Gastrocnemius medialis (tissue), 4 donors: ENCODE results near the gene CSGALNACT2. TPM values are rescaled to one million over a fixed set of nuclear protein-coding genes. Genes with fewer than 3 reads are reported as not detected.
"Not testable (repeated sequence)": the region's sequence is repeated elsewhere in the genome, so short reads cannot be mapped to it uniquely, and the experiment has no call there.

Experiments
- ATAC-seq, 2 donors: fragments of 150-250 bp; one replicate each; pipeline ENCODE4 v1.9.1; 2016
- DNase-seq, 2 donors: peaks; one replicate each; pipeline ENCODE4 v3.0.0-alpha.2; 2019
- H3K27ac ChIP-seq, 4 donors: fragments of 200-600 bp; sonication (generic); 1 replicate in 1 of 4; 2 replicates in 3 of 4; pipeline ENCODE4 v1.5.1; 2016 to 2018; ENCODE audit warnings: mild to moderate bottlenecking in 2 of 4, moderate library complexity in 1 of 4
- H3K27me3 ChIP-seq, 3 donors: fragments of 200-600 bp; sonication (generic) in 2 of 3; 1 replicate in 1 of 3; 2 replicates in 2 of 3; pipeline versions ENCODE4 v1.5.1 to v1.6.0; 2016 to 2019; ENCODE audit warnings: mild to moderate bottlenecking in 1 of 3, moderate library complexity in 1 of 3
- H3K36me3 ChIP-seq, 2 donors: fragments of 200-600 bp; sonication (generic) in 1 of 2; one replicate each; pipeline ENCODE4 v1.5.1; 2017 to 2018
- H3K4me1 ChIP-seq, 2 donors: fragments of 200-600 bp; sonication (generic) in 1 of 2; one replicate each; pipeline ENCODE4 v1.5.1; 2016 to 2017; ENCODE audit warnings: mild to moderate bottlenecking in 2 of 2
- H3K4me3 ChIP-seq, 4 donors: fragments of 200-600 bp; sonication (generic) in 3 of 4; 1 replicate in 1 of 4; 2 replicates in 3 of 4; pipeline ENCODE4 v1.5.1; 2016 to 2019; ENCODE audit warnings: mild to moderate bottlenecking in 2 of 4
- H3K9me3 ChIP-seq, 3 donors: fragments of 200-600 bp; sonication (generic) in 2 of 3; 1 replicate in 1 of 3; 2 replicates in 2 of 3; pipeline ENCODE4 v1.5.1; 2016 to 2019
- POLR2A ChIP-seq, 2 donors: fragments of 450-650 bp; IDR thresholded peaks; one replicate each; pipeline ENCODE4 v1.6.1; 2017; ENCODE audit warnings: antibody characterized with exemption in 2 of 2, mild to moderate bottlenecking in 2 of 2, moderate library complexity in 2 of 2
- in situ Hi-C, 4 donors: fragments of 200-750 bp; cut with MboI; loops; one replicate each; pipeline versions ENCODE4 v1.15.0 to v1.8.0; 2017; ENCODE audit warnings: low sequenced_read_pairs in 4 of 4
- intact Hi-C: fragments of 100-400 bp; cut with DNase I; formaldehyde crosslinking; loops from one replicate; pipeline ENCODE4 v1.15.1; 2023; ENCODE audit warnings: low total_unique reads
- total RNA-seq, 4 donors: library from RNA; depleted of rRNA; stranded (reverse); fragments of >200 nt; gene quantifications; one replicate each; pipeline versions ENCODE4 v1.1.0 to v1.2.3, GENCODE V29; 2016
- TF ChIP-seq, protein P1 (sequence below), 5 experiments: fragments of 450-650 bp in 3 of 5; fragments of 200-600 bp in 2 of 5; sonication (generic) in 2 of 5; IDR thresholded peaks in 4 of 5; conservative IDR thresholded peaks in 1 of 5; 1 replicate in 4 of 5; 2 replicates in 1 of 5; pipeline ENCODE4 v1.5.1; 2016 to 2019; ENCODE audit warnings: antibody characterized with exemption in 5 of 5, mild to moderate bottlenecking in 3 of 5, moderate library complexity in 3 of 5

Gene CSGALNACT2
- total RNA-seq, 4 donors from 2014 or later: 12.3 to 17.3 (median 14.1) TPM

- H3K36me3 ChIP-seq: peaks cover 4 to 54% of the 10 kb centered on the region in 2 donors
- in situ Hi-C loops: no loop called here
Observed at GRCh38 chr10:43174969-43175368, 36.7 kb downstream of the CSGALNACT2 start.

GRCh38 chr10:43176271-43176670, 38.0 kb downstream of the CSGALNACT2 start:
- Histone ChIP-seq H3K9me3 (no peaks in the 10 kb centered on the region), H3K4me3 (no peak overlapping the region), H3K27ac (no peak overlapping the region), H3K27me3 (no peaks in the 10 kb centered on the region), H3K4me1 (no peaks in the 10 kb centered on the region), H3K36me3 (peaks cover 4 to 66% of the 10 kb centered on the region in 2 donors)
- DNase-seq: no peak
- TF ChIP-seq, protein P1, sequence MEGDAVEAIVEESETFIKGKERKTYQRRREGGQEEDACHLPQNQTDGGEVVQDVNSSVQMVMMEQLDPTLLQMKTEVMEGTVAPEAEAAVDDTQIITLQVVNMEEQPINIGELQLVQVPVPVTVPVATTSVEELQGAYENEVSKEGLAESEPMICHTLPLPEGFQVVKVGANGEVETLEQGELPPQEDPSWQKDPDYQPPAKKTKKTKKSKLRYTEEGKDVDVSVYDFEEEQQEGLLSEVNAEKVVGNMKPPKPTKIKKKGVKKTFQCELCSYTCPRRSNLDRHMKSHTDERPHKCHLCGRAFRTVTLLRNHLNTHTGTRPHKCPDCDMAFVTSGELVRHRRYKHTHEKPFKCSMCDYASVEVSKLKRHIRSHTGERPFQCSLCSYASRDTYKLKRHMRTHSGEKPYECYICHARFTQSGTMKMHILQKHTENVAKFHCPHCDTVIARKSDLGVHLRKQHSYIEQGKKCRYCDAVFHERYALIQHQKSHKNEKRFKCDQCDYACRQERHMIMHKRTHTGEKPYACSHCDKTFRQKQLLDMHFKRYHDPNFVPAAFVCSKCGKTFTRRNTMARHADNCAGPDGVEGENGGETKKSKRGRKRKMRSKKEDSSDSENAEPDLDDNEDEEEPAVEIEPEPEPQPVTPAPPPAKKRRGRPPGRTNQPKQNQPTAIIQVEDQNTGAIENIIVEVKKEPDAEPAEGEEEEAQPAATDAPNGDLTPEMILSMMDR (IDR thresholded peaks at IDR 0.05 in 4 of 5, conservative IDR thresholded peaks at IDR 0.05 in 1 of 5): no peak
- TF ChIP-seq POLR2A (IDR thresholded peaks at IDR 0.05): no peak
- intact Hi-C loops (no loop called here), in situ Hi-C loops (no loop called here)
- no peak for ATAC-seq

More at GRCh38 chr10:43174969-43175368, 36.7 kb downstream of the CSGALNACT2 start:
- no peak overlapping the region for H3K27ac ChIP-seq
- H3K27me3 ChIP-seq: no peaks in the 10 kb centered on the region
- DNase-seq: no peak
- TF ChIP-seq POLR2A (IDR thresholded peaks at IDR 0.05): no peak
- TF ChIP-seq, protein P1 (IDR thresholded peaks at IDR 0.05 in 4 of 5, conservative IDR thresholded peaks at IDR 0.05 in 1 of 5): no peak
- H3K4me1 ChIP-seq: no peaks in the 10 kb centered on the region
- intact Hi-C loops: no loop called here
- H3K4me3 ChIP-seq: no peak overlapping the region
- ATAC-seq: no peak
- no peaks in the 10 kb centered on the region for H3K9me3 ChIP-seq

GRCh38 chr10:43177595-43177994, 39.4 kb downstream of the CSGALNACT2 start:
- no peak for DNase-seq
- intact Hi-C loops (no loop called here), in situ Hi-C loops (no loop called here)
- Histone ChIP-seq H3K27ac (no peak overlapping the region), H3K9me3 (no peaks in the 10 kb centered on the region), H3K4me3 (no peak overlapping the region), H3K27me3 (no peaks in the 10 kb centered on the region), H3K4me1 (no peaks in the 10 kb centered on the region), H3K36me3 (peaks cover 4 to 74% of the 10 kb centered on the region in 2 donors)
- no peak for TF ChIP-seq POLR2A (IDR thresholded peaks at IDR 0.05)
- TF ChIP-seq, protein P1 (IDR thresholded peaks at IDR 0.05 in 4 of 5, conservative IDR thresholded peaks at IDR 0.05 in 1 of 5): no peak
- ATAC-seq: no peak

DNA sequence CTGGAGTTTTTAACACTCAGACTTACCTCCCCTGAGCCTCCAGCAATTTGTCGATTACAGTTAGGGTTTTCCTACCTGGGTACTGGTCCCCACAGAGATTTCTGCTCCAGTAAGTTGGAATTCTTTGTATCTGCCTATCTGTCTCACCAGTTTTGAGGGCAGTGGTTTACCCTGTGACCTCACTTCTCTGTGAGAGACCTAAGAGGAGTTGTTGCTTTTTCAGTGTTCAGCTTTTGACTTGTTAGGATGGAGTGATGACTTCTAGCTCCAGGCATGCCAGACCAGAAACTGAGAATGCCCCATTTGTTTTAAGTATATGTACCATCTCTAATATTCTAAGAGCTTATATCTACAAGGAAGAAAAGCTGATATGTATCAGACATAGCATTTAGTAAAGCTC, 42.9 kb downstream of the CSGALNACT2 start:
- Histone ChIP-seq H3K36me3 (peaks cover 0 to 86% of the 10 kb centered on the region in 2 donors), H3K27me3 (no peaks in the 10 kb centered on the region), H3K4me3 (no peak overlapping the region), H3K4me1 (no peaks in the 10 kb centered on the region), H3K27ac (no peak overlapping the region), H3K9me3 (no peaks in the 10 kb centered on the region)
- intact Hi-C loops: no loop called here
- ATAC-seq (no peak), DNase-seq (no peak)
- TF ChIP-seq, protein P1 (IDR thresholded peaks at IDR 0.05 in 4 of 5, conservative IDR thresholded peaks at IDR 0.05 in 1 of 5): no peak
- no peak for TF ChIP-seq POLR2A (IDR thresholded peaks at IDR 0.05)
- in situ Hi-C loops: no loop called here

DNA sequence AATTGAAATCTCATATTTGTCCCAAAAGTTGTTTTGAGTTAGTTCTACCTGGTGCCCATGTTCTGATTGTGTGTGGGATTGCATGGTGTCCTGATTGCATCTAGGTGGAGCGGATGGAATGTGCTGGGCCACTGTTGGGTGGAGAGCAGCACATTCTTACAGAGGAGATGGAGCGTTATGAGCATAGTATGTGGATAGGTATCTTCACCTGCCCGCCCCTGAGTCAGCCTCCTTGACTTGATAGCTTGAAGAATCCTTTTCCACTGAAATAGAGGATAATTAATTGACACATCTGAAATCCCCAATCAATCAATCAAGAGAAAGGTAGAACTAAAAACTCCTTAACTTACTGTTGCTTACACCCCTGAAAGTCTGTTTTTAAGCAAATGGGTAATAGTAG, 45.5 kb downstream of the CSGALNACT2 start:
- H3K4me1 ChIP-seq, intact Hi-C loops, H3K4me3 ChIP-seq, ATAC-seq, DNase-seq, H3K9me3 ChIP-seq, H3K27me3 ChIP-seq, in situ Hi-C loops, H3K27ac ChIP-seq: not testable (repeated sequence)
- peaks cover 0 to 68% of the 10 kb centered on the region in 2 donors for H3K36me3 ChIP-seq
